ENCODE measurements around the gene ATP11B.

ATP11B gene

DNA sequence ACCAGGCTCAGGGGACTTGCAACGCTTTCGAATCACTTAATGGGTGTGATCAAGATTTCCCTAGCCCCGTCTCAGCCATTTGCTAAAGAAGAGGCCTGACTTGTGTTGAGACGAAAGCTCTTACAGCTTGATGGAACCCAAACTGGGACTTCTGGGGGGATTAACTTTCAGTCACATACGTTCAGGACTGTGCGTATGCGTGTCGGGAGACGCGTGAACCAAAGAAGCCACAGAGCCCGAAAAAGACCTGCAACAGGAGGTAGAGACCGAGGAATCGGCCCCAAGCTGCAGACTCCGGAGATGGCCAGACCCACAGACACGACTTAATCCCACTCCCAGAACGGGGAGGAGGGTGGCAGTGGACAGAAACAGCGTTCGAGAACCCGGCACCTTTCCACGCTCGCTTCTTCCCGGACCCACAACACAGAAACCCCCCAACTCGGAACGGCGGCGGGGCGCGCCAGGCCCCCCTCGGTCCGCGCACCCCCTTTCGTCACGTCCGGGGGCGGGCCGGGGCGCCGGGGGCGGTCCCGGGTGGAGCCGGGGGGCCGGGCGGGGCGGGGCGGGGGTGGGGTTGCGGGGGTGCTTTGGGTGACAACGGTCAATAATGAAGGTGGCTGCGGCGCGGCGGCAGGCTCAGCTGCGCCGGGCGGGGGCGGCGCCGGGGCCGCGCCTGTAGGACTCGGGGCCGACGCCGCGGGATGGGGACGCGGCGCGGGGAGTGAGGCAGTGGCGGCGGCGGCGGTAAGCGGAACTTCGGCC, at the start of gene ATP11B:
Gene ATP11B (plus strand): TSS at position 604 of the 762 bp plus-strand sequence. CDS start 256 bp downstream, outside the sequence.
- peak; percentile 93 for TF ChIP-seq POLR2A (IDR thresholded peaks at IDR 0.05; ENCODE audit: extremely low read depth, insufficient read length)
- peak; percentile 13; the same call in 1 of the 2 replicates for TF ChIP-seq MYC (IDR thresholded peaks at IDR 0.05; ENCODE audit: low read depth, low read length)
- TF ChIP-seq, protein P1, sequence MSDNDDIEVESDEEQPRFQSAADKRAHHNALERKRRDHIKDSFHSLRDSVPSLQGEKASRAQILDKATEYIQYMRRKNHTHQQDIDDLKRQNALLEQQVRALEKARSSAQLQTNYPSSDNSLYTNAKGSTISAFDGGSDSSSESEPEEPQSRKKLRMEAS (IDR thresholded peaks at IDR 0.05; ENCODE audit: low read depth, low read length) = no peak
- TF ChIP-seq, protein P2, sequence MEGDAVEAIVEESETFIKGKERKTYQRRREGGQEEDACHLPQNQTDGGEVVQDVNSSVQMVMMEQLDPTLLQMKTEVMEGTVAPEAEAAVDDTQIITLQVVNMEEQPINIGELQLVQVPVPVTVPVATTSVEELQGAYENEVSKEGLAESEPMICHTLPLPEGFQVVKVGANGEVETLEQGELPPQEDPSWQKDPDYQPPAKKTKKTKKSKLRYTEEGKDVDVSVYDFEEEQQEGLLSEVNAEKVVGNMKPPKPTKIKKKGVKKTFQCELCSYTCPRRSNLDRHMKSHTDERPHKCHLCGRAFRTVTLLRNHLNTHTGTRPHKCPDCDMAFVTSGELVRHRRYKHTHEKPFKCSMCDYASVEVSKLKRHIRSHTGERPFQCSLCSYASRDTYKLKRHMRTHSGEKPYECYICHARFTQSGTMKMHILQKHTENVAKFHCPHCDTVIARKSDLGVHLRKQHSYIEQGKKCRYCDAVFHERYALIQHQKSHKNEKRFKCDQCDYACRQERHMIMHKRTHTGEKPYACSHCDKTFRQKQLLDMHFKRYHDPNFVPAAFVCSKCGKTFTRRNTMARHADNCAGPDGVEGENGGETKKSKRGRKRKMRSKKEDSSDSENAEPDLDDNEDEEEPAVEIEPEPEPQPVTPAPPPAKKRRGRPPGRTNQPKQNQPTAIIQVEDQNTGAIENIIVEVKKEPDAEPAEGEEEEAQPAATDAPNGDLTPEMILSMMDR (IDR thresholded peaks at IDR 0.05; ENCODE audit: low read depth, low read length) = no peak
- peak within 1 kb of the TSS; percentile 96 for H3K4me3 ChIP-seq (ENCODE audit: low read depth, low read length)
- peak; percentile 89 for DNase-seq (ENCODE audit: low read depth)

DNA sequence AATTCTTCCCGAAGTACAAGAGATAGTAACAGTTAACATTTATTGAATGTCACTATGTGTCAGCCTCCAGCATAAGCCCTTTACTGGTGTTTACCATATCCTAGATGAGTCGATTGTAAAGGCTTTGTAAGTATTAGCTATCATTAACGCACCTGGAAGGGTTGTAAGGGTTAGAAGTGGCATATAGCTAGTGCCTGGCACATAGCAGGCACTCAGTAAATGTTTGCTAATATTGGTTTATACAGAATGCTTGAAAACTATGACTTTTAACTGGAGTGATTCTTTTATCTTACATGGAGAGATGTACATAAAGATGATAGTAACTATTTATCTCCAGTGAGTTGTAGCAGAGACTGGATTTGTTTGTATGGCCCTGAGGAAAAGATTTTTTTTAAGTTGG, 46.3 kb upstream of the ATP11B start:
- DNase-seq (ENCODE audit: low read depth) = no peak
- no peak overlapping the region for H3K4me3 ChIP-seq (ENCODE audit: low read depth, low read length)
- TF ChIP-seq POLR2A (IDR thresholded peaks at IDR 0.05; ENCODE audit: extremely low read depth, insufficient read length) = no peak
- TF ChIP-seq, protein P1 (IDR thresholded peaks at IDR 0.05; ENCODE audit: low read depth, low read length) = no peak
- TF ChIP-seq, protein P2 (IDR thresholded peaks at IDR 0.05; ENCODE audit: low read depth, low read length) = no peak
- TF ChIP-seq MYC (IDR thresholded peaks at IDR 0.05; ENCODE audit: low read depth, low read length) = no peak

DNA sequence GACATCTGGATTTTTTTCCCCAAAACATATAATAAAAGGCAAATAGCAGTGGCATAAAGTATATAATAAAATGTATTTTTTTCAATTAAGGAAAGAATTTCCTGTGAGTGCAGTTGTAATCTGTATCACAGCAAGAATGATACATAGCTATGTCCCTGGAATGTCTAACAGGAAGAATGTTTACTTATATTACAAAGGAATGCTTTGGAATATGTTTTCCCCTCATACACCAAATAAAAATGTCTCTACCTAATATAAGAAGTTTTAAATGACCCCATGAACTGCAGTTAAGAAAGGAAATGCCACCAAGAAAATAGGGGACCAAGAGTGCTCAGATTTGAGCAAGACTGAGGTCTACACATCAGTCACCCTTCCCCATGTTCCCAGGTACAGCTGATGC, 38.0 kb upstream of the ATP11B start:
- TF ChIP-seq, protein P1 (IDR thresholded peaks at IDR 0.05; ENCODE audit: low read depth, low read length) = no peak
- TF ChIP-seq POLR2A (IDR thresholded peaks at IDR 0.05; ENCODE audit: extremely low read depth, insufficient read length) (no peak), MYC (IDR thresholded peaks at IDR 0.05; ENCODE audit: low read depth, low read length) (no peak)
- TF ChIP-seq, protein P2 (IDR thresholded peaks at IDR 0.05; ENCODE audit: low read depth, low read length) = no peak
- no peak overlapping the region for H3K4me3 ChIP-seq (ENCODE audit: low read depth, low read length)
- DNase-seq (ENCODE audit: low read depth) = no peak

DNA sequence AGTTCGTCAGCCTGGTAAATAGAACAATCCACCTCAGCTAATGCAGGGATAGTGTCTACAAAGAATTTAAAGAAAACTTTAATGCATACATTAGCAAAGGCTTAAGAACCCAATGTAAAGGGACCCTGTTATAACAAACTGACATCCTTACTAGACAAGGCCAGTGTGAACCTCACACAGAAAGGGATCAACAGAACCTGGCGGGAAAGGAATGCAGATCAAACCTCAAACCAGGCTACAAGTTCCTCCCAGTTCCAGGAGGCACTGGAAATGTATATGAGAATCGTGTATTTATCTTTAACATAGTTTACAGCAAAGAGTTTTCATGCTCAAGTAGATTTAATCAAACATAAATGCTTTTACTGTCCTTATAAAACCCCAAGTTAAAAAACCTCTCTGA, 37.6 kb upstream of the ATP11B start:
- no peak overlapping the region for H3K4me3 ChIP-seq (ENCODE audit: low read depth, low read length)
- DNase-seq (ENCODE audit: low read depth) = no peak
- TF ChIP-seq POLR2A (IDR thresholded peaks at IDR 0.05; ENCODE audit: extremely low read depth, insufficient read length) (no peak), MYC (IDR thresholded peaks at IDR 0.05; ENCODE audit: low read depth, low read length) (no peak)
- TF ChIP-seq, protein P2 (IDR thresholded peaks at IDR 0.05; ENCODE audit: low read depth, low read length) = no peak
- TF ChIP-seq, protein P1 (IDR thresholded peaks at IDR 0.05; ENCODE audit: low read depth, low read length) = no peak

DNA sequence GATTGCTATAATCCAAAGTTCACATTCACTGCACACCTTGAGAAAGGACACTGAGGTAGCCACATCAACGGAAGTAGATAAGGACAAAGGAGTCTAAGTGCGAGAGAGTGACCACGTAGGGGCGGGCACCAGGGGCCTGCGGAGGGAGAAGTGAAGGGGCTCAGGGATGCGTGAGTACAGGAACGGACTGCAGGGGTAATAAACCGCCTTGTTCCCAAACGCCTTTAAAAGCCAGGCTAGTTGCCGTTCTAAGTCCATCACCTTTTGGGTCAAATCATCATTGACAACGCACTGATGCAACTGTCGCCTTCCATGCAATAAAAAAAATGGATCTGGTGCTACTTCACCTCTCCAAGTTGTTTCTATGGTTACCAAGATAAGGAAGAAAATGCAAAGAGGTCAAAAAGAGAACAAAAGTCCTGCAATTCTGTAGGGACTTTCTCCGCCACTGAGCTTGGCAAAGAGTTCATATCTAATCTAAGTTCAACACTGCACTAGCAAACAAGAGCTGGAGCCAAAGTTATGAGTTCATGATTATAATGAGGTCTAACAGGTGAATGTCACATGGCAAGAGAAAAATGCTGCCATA, 32.6 kb upstream of the ATP11B start:
- no peak for DNase-seq (ENCODE audit: low read depth)
- H3K4me3 ChIP-seq (ENCODE audit: low read depth, low read length) = no peak overlapping the region
- TF ChIP-seq, protein P1 (IDR thresholded peaks at IDR 0.05; ENCODE audit: low read depth, low read length) = no peak
- TF ChIP-seq POLR2A (IDR thresholded peaks at IDR 0.05; ENCODE audit: extremely low read depth, insufficient read length) = no peak
- no peak for TF ChIP-seq MYC (IDR thresholded peaks at IDR 0.05; ENCODE audit: low read depth, low read length)
- TF ChIP-seq, protein P2 (IDR thresholded peaks at IDR 0.05; ENCODE audit: low read depth, low read length) = no peak
